HUES64 (cell line): ENCODE measurements around the gene DCTN5.
A peak's percentile ranks its signal among the peaks of the same experiment; 100 is the strongest.

Experiments used
- H3K27ac ChIP-seq: 2 replicates; pipeline ENCODE4 v1.7.0; 2013; ENCODE audit warnings: low read depth, low read length, inconsistent platforms
- H3K27me3 ChIP-seq: 2 replicates; pipeline ENCODE4 v1.6.1; 2013; ENCODE audit warnings: mild to moderate bottlenecking, low read length; ENCODE audit not compliant: insufficient read depth
- H3K36me3 ChIP-seq: 2 replicates; pipeline ENCODE4 v1.6.1; 2013; ENCODE audit warnings: mild to moderate bottlenecking, low read length; ENCODE audit not compliant: insufficient read depth
- H3K4me1 ChIP-seq: 2 replicates; pipeline ENCODE4 v1.6.1; 2013; ENCODE audit warnings: mild to moderate bottlenecking, low read length, moderate library complexity; ENCODE audit not compliant: insufficient read depth
- H3K4me3 ChIP-seq: 2 replicates; pipeline ENCODE4 v1.5.1; 2013; ENCODE audit warnings: mild to moderate bottlenecking, low read length, moderate library complexity
- H3K9ac ChIP-seq: 2 replicates; pipeline ENCODE4 v1.6.1; 2013; ENCODE audit warnings: mild to moderate bottlenecking, low read depth, low read length
- H3K9me3 ChIP-seq: 2 replicates; pipeline ENCODE4 v1.6.1; 2013; ENCODE audit warnings: low read depth, low read length; ENCODE audit not compliant: insufficient read depth
- WGBS: fragments of 150-250, 120-280 bp; methylation state at CpG from one replicate; pipeline ENCODE4 v1.1.7; 2013; ENCODE audit warnings: missing lambda C conversion rate; 5-methylcytosine and 5-hydroxymethylcytosine counted together

The DCTN5 gene

GRCh38 chr16:23682181-23682580, 40.9 kb downstream of the DCTN5 start:
- H3K27me3 ChIP-seq: no peaks in the 10 kb centered on the region
- WGBS: 100% methylated on average over 1 of the region's 1 CpG
- no peak overlapping the region for H3K9ac ChIP-seq
- peaks cover 70% of the 10 kb centered on the region for H3K36me3 ChIP-seq
- no peaks in the 10 kb centered on the region for H3K9me3 ChIP-seq
- no peak overlapping the region for H3K27ac ChIP-seq
- peaks cover 10% of the 10 kb centered on the region; the same call in 1 of the 2 replicates for H3K4me1 ChIP-seq
- no peak overlapping the region for H3K4me3 ChIP-seq

- no peak overlapping the region for H3K27ac ChIP-seq
- H3K9ac ChIP-seq: no peak overlapping the region
- peaks cover 10% of the 10 kb centered on the region; the same call in 1 of the 2 replicates for H3K4me1 ChIP-seq
- peaks cover 83% of the 10 kb centered on the region for H3K36me3 ChIP-seq
- no peaks in the 10 kb centered on the region for H3K9me3 ChIP-seq
- H3K27me3 ChIP-seq: no peaks in the 10 kb centered on the region
- no peak overlapping the region for H3K4me3 ChIP-seq
- WGBS: 94% methylated on average over 3 of the region's 3 CpGs
These were observed 42.2 kb downstream of the DCTN5 start for GRCh38 chr16:23683487-23683886.

- H3K9me3 ChIP-seq: no peaks in the 10 kb centered on the region
- no peak overlapping the region for H3K9ac ChIP-seq
- H3K27ac ChIP-seq: no peak overlapping the region
- no peaks in the 10 kb centered on the region for H3K27me3 ChIP-seq
- no peaks in the 10 kb centered on the region for H3K4me1 ChIP-seq
- H3K4me3 ChIP-seq: no peak overlapping the region
- 98% methylated on average over 16 of the region's 16 CpGs for WGBS
- peaks cover 90% of the 10 kb centered on the region for H3K36me3 ChIP-seq
These were observed 46.0 kb downstream of the DCTN5 start for GRCh38 chr16:23687034-23687808.

- H3K36me3 ChIP-seq: peaks cover 67% of the 10 kb centered on the region
- H3K27me3 ChIP-seq: no peaks in the 10 kb centered on the region
- WGBS: 96% methylated on average over 36 of the region's 36 CpGs
These were observed 48.3 kb downstream of the DCTN5 start for GRCh38 chr16:23689442-23690187.

GRCh38 chr16:23690771-23691482, 49.7 kb downstream of the DCTN5 start:
- Histone ChIP-seq H3K4me3 (no peak overlapping the region), H3K4me1 (peaks cover 2% of the 10 kb centered on the region; the same call in 1 of the 2 replicates), H3K36me3 (peaks cover 55% of the 10 kb centered on the region), H3K27ac (no peak overlapping the region; the same call in 1 of the 2 replicates), H3K9me3 (no peaks in the 10 kb centered on the region), H3K9ac (no peak overlapping the region), H3K27me3 (no peaks in the 10 kb centered on the region)
- 95% methylated on average over 25 of the region's 25 CpGs for WGBS

More at GRCh38 chr16:23689442-23690187, 48.3 kb downstream of the DCTN5 start:
- no peak overlapping the region for H3K27ac ChIP-seq
- no peak overlapping the region for H3K9ac ChIP-seq
- no peaks in the 10 kb centered on the region for H3K9me3 ChIP-seq
- peaks cover 2% of the 10 kb centered on the region; the same call in 1 of the 2 replicates for H3K4me1 ChIP-seq
- no peak overlapping the region for H3K4me3 ChIP-seq

GRCh38 chr16:23691483-23692189, 50.4 kb downstream of the DCTN5 start:
- Histone ChIP-seq H3K4me1 (peaks cover 2% of the 10 kb centered on the region; the same call in 1 of the 2 replicates), H3K27me3 (no peaks in the 10 kb centered on the region), H3K9ac (no peak overlapping the region), H3K36me3 (peaks cover 48% of the 10 kb centered on the region), H3K4me3 (no peak overlapping the region), H3K27ac (no peak overlapping the region; the same call in 1 of the 2 replicates), H3K9me3 (no peaks in the 10 kb centered on the region)
- 93% methylated on average over 10 of the region's 10 CpGs for WGBS

GRCh38 chr16:23692190-23692837, 51.0 kb downstream of the DCTN5 start:
- H3K27ac ChIP-seq: no peak overlapping the region
- H3K36me3 ChIP-seq: peaks cover 41% of the 10 kb centered on the region
- 95% methylated on average over 6 of the region's 6 CpGs for WGBS
- H3K4me3 ChIP-seq: no peak overlapping the region
- no peaks in the 10 kb centered on the region for H3K27me3 ChIP-seq
- H3K9me3 ChIP-seq: no peaks in the 10 kb centered on the region
- no peak overlapping the region for H3K9ac ChIP-seq
- H3K4me1 ChIP-seq: peaks cover 2% of the 10 kb centered on the region; the same call in 1 of the 2 replicates

- Histone ChIP-seq H3K9ac (peak overlapping the region; percentile 48), H3K27me3 (no peaks in the 10 kb centered on the region), H3K4me3 (peak overlapping the region; percentile 61), H3K27ac (peak overlapping the region; percentile 27; the same call in 1 of the 2 replicates), H3K9me3 (no peaks in the 10 kb centered on the region), H3K4me1 (peaks cover 2% of the 10 kb centered on the region; the same call in 1 of the 2 replicates), H3K36me3 (peaks cover 22% of the 10 kb centered on the region)
- 94% methylated on average over 4 of the region's 4 CpGs for WGBS
These were observed 53.0 kb downstream of the DCTN5 start for GRCh38 chr16:23694265-23694643.

- Histone ChIP-seq H3K27ac (peak overlapping the region; percentile 27; the same call in 1 of the 2 replicates), H3K4me3 (peak overlapping the region; percentile 61)
These were observed 53.5 kb downstream of the DCTN5 start for GRCh38 chr16:23694644-23695373.

More at GRCh38 chr16:23694644-23695373, 53.5 kb downstream of the DCTN5 start:
- H3K9ac ChIP-seq: peak overlapping the region; percentile 48
- WGBS: 15% methylated on average over 32 of the region's 32 CpGs
- H3K4me1 ChIP-seq: peaks cover 2% of the 10 kb centered on the region; the same call in 1 of the 2 replicates
- no peaks in the 10 kb centered on the region for H3K9me3 ChIP-seq
- H3K36me3 ChIP-seq: peaks cover 16% of the 10 kb centered on the region
- H3K27me3 ChIP-seq: no peaks in the 10 kb centered on the region
